Fibroblast of villous mesenchyme (primary cell): ENCODE results near the gene VPS13D. TPM values are rescaled to one million over a fixed set of nuclear protein-coding genes. Genes with fewer than 3 reads are reported as not detected.

ENCODE experiments used
- DNase-seq: peaks from one replicate; pipeline ENCODE4 v3.0.0-alpha.2; 2010; ENCODE audit warnings: low read depth
- H3K4me3 ChIP-seq: 2 replicates; pipeline ENCODE4 v1.5.1; 2011; ENCODE audit warnings: low read depth, mild to moderate bottlenecking, low read length
- CTCF ChIP-seq: IDR thresholded peaks from 2 replicates; pipeline ENCODE4 v1.5.1; 2012; ENCODE audit warnings: low read depth, mild to moderate bottlenecking, low read length; ENCODE audit not compliant: insufficient read depth
- total RNA-seq: library from RNA; depleted of rRNA; stranded (reverse); fragments of >200 nt; gene quantifications from 2 replicates; pipeline ENCODE4 v1.2.3, GENCODE V29; 2012

VPS13D gene
- total RNA-seq, 1 donor, result 55.3 TPM

- DNase-seq, result no peak
- H3K4me3 ChIP-seq, result no peak overlapping the region
- TF ChIP-seq CTCF, result no peak
Observed at GRCh38 chr1:12197483-12197880, 32.3 kb upstream of the VPS13D start.

- DNase-seq, result no peak
- H3K4me3 ChIP-seq, result no peak overlapping the region
- no peak for TF ChIP-seq CTCF
Observed at GRCh38 chr1:12200208-12200607, 29.6 kb upstream of the VPS13D start.

- TF ChIP-seq CTCF, result no peak
- no peak for DNase-seq
- H3K4me3 ChIP-seq, result no peak overlapping the region
Observed at GRCh38 chr1:12201352-12202189, 28.3 kb upstream of the VPS13D start.

GRCh38 chr1:12202190-12202497, 27.7 kb upstream of the VPS13D start:
- no peak overlapping the region for H3K4me3 ChIP-seq
- no peak for TF ChIP-seq CTCF
- DNase-seq, result no peak

- TF ChIP-seq CTCF, result no peak
- no peak overlapping the region for H3K4me3 ChIP-seq
- no peak for DNase-seq
Observed at GRCh38 chr1:12202577-12202976, 27.3 kb upstream of the VPS13D start.

GRCh38 chr1:12203216-12204007, 26.4 kb upstream of the VPS13D start:
- no peak for DNase-seq
- no peak for TF ChIP-seq CTCF
- no peak overlapping the region for H3K4me3 ChIP-seq
